ENCODE results near the gene CCDC91.

DNA sequence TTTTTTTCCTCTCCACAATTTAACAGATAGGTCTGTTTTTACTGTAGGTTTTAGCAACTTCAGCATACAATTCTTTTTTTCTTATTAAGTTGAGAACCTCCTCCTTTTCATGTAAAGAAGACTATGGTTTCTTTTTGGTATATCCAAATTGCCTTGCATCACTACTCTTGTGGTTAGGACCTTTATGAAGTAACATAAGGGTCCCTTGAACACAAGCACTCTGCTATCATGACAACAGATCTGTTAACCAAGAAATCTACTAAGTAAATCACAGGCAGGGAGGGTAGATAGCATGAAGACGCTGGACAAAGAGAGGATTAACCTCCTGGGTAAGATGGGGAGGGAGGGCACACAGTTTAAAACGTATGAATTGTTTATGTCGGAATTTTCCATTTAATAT is 380.6 kb downstream of the CCDC91 start:
- TF ChIP-seq, protein P1, sequence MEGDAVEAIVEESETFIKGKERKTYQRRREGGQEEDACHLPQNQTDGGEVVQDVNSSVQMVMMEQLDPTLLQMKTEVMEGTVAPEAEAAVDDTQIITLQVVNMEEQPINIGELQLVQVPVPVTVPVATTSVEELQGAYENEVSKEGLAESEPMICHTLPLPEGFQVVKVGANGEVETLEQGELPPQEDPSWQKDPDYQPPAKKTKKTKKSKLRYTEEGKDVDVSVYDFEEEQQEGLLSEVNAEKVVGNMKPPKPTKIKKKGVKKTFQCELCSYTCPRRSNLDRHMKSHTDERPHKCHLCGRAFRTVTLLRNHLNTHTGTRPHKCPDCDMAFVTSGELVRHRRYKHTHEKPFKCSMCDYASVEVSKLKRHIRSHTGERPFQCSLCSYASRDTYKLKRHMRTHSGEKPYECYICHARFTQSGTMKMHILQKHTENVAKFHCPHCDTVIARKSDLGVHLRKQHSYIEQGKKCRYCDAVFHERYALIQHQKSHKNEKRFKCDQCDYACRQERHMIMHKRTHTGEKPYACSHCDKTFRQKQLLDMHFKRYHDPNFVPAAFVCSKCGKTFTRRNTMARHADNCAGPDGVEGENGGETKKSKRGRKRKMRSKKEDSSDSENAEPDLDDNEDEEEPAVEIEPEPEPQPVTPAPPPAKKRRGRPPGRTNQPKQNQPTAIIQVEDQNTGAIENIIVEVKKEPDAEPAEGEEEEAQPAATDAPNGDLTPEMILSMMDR (IDR thresholded peaks at IDR 0.05) = no peak
- TF ChIP-seq POLR2AphosphoS5 (IDR thresholded peaks at IDR 0.05; ENCODE audit: low read depth, low read length) (no peak), SIN3A (IDR thresholded peaks at IDR 0.05; ENCODE audit: borderline replicate concordance, insufficient read depth, low read depth, low read length) (no peak)
- TF ChIP-seq, protein P2, sequence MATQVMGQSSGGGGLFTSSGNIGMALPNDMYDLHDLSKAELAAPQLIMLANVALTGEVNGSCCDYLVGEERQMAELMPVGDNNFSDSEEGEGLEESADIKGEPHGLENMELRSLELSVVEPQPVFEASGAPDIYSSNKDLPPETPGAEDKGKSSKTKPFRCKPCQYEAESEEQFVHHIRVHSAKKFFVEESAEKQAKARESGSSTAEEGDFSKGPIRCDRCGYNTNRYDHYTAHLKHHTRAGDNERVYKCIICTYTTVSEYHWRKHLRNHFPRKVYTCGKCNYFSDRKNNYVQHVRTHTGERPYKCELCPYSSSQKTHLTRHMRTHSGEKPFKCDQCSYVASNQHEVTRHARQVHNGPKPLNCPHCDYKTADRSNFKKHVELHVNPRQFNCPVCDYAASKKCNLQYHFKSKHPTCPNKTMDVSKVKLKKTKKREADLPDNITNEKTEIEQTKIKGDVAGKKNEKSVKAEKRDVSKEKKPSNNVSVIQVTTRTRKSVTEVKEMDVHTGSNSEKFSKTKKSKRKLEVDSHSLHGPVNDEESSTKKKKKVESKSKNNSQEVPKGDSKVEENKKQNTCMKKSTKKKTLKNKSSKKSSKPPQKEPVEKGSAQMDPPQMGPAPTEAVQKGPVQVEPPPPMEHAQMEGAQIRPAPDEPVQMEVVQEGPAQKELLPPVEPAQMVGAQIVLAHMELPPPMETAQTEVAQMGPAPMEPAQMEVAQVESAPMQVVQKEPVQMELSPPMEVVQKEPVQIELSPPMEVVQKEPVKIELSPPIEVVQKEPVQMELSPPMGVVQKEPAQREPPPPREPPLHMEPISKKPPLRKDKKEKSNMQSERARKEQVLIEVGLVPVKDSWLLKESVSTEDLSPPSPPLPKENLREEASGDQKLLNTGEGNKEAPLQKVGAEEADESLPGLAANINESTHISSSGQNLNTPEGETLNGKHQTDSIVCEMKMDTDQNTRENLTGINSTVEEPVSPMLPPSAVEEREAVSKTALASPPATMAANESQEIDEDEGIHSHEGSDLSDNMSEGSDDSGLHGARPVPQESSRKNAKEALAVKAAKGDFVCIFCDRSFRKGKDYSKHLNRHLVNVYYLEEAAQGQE (IDR thresholded peaks at IDR 0.05; ENCODE audit: insufficient read depth in 1 of 2, low read depth in 2 of 2, low read length in 1 of 2) = no peak
